IPS-20b (cell line): ENCODE results near the gene FAM131B.

ENCODE experiments used
- H3K27ac ChIP-seq: one replicate; pipeline ENCODE4 v1.5.1; 2013; ENCODE audit warnings: low read length
- H3K27me3 ChIP-seq: 2 replicates; pipeline ENCODE4 v1.6.1; 2013; ENCODE audit warnings: mild to moderate bottlenecking, low read length, inconsistent platforms; ENCODE audit not compliant: insufficient read depth
- H3K36me3 ChIP-seq: 2 replicates; pipeline ENCODE4 v1.6.1; 2013; ENCODE audit warnings: low read depth, mild to moderate bottlenecking, inconsistent platforms, low read length, moderate library complexity; ENCODE audit not compliant: insufficient read depth
- H3K4me1 ChIP-seq: 2 replicates; pipeline ENCODE4 v1.6.1; 2013; ENCODE audit warnings: mild to moderate bottlenecking, control low read depth, inconsistent platforms, low read length, moderate library complexity; ENCODE audit not compliant: insufficient read depth
- H3K4me3 ChIP-seq: 2 replicates; pipeline ENCODE4 v1.5.1; 2013; ENCODE audit warnings: mild to moderate bottlenecking, low read length, inconsistent platforms
- H3K9ac ChIP-seq: 2 replicates; pipeline ENCODE4 v1.6.1; 2013; ENCODE audit warnings: low read depth, mild to moderate bottlenecking, inconsistent platforms, low read length, moderate library complexity
- H3K9me3 ChIP-seq: 2 replicates; pipeline ENCODE4 v1.6.1; 2013; ENCODE audit warnings: mild to moderate bottlenecking, low read depth, low read length, inconsistent platforms; ENCODE audit not compliant: insufficient read depth

FAM131B gene

GRCh38 chr7:143303733-143304132 is 58.8 kb downstream of the FAM131B start:
- no peaks in the 10 kb centered on the region for H3K4me1 ChIP-seq
- no peak overlapping the region for H3K27ac ChIP-seq
- no peak overlapping the region for H3K4me3 ChIP-seq
- no peaks in the 10 kb centered on the region for H3K27me3 ChIP-seq
- H3K9me3 ChIP-seq: no peaks in the 10 kb centered on the region; the same call in 1 of the 2 replicates
- H3K36me3 ChIP-seq: peaks cover 97% of the 10 kb centered on the region
- no peak overlapping the region for H3K9ac ChIP-seq
